Liver (tissue), 9 donors: ENCODE data around the gene IPO5. TPM values are rescaled to one million over a fixed set of nuclear protein-coding genes. Genes with fewer than 3 reads are reported as not detected.

Source experiments
- DNase-seq: peaks from one replicate; pipeline ENCODE4 v3.0.0-alpha.2; 2017; ENCODE audit warnings: low spot score
- H3K27ac ChIP-seq, 2 donors: one replicate each; pipeline ENCODE4 v1.7.0; 2013; ENCODE audit warnings: inconsistent platforms in 2 of 2, low read length in 2 of 2, control low read depth in 1 of 2, low read depth in 1 of 2, mild to moderate bottlenecking in 1 of 2
- H3K27me3 ChIP-seq, 4 donors: one replicate each; pipeline versions ENCODE4 v1.6.1 to v1.7.0; 2013; ENCODE audit warnings: low read length in 3 of 4, inconsistent platforms in 1 of 4, mild to moderate bottlenecking in 1 of 4, moderate library complexity in 1 of 4; ENCODE audit not compliant: control insufficient read depth in 4 of 4, insufficient read depth in 4 of 4
- H3K36me3 ChIP-seq, 4 donors: one replicate each; pipeline versions ENCODE4 v1.6.1 to v1.7.0; 2013; ENCODE audit warnings: low read length in 3 of 4, mild to moderate bottlenecking in 3 of 4, low read depth in 1 of 4, moderate library complexity in 1 of 4; ENCODE audit not compliant: control insufficient read depth in 4 of 4, insufficient read depth in 3 of 4
- H3K4me1 ChIP-seq, 4 donors: one replicate each; pipeline versions ENCODE4 v1.6.1 to v1.7.0; 2013; ENCODE audit warnings: low read length in 3 of 4, mild to moderate bottlenecking in 3 of 4, moderate library complexity in 1 of 4; ENCODE audit not compliant: control insufficient read depth in 4 of 4, insufficient read depth in 4 of 4
- H3K4me3 ChIP-seq, 3 donors: one replicate each; pipeline versions ENCODE4 v1.6.1 to v1.7.0; 2013; ENCODE audit warnings: low read length in 3 of 3, control low read depth in 1 of 3, low read depth in 1 of 3, mild to moderate bottlenecking in 1 of 3
- H3K9ac ChIP-seq, 2 donors: one replicate each; pipeline ENCODE4 v1.7.0; 2013; ENCODE audit warnings: low read length in 2 of 2, mild to moderate bottlenecking in 2 of 2, moderate library complexity in 2 of 2, control low read depth in 1 of 2, low read depth in 1 of 2
- H3K9me3 ChIP-seq, 4 donors: one replicate each; pipeline versions ENCODE4 v1.6.1 to v1.7.0; 2013; ENCODE audit warnings: low read length in 3 of 4; ENCODE audit not compliant: control insufficient read depth in 4 of 4
- CTCF ChIP-seq: fragments of 150-350 bp; IDR thresholded peaks from 2 replicates; pipeline ENCODE4 v1.5.1; 2017; ENCODE audit warnings: improper control_type of control experiment, low read depth, low read length; ENCODE audit not compliant: missing input control
- EGR1 ChIP-seq, 2 donors: IDR thresholded peaks; 2 replicates each; pipeline ENCODE4 v1.6.1; 2016 to 2018; ENCODE audit warnings: antibody characterized with exemption in 2 of 2, low read depth in 2 of 2
- FOXA2 ChIP-seq: IDR thresholded peaks from 2 replicates; pipeline ENCODE4 v1.6.1; 2016; ENCODE audit warnings: antibody characterized with exemption
- GABPA ChIP-seq, 2 donors: IDR thresholded peaks in 1 of 2; conservative IDR thresholded peaks in 1 of 2; 2 replicates each; pipeline ENCODE4 v1.6.1; 2016; ENCODE audit warnings: antibody characterized with exemption in 2 of 2, mild to moderate bottlenecking in 1 of 2, moderate library complexity in 1 of 2
- HNF4A ChIP-seq, 2 donors: conservative IDR thresholded peaks; 2 replicates each; pipeline ENCODE4 v1.6.1; 2016; ENCODE audit warnings: antibody characterized with exemption in 2 of 2, mild to moderate bottlenecking in 2 of 2
- HNF4G ChIP-seq: IDR thresholded peaks from 2 replicates; pipeline ENCODE4 v1.6.1; 2016; ENCODE audit warnings: antibody characterized with exemption
- JUND ChIP-seq, 2 donors: IDR thresholded peaks; 2 replicates each; pipeline ENCODE4 v1.6.1; 2016; ENCODE audit warnings: antibody characterized with exemption in 2 of 2
- MAX ChIP-seq: IDR thresholded peaks from 2 replicates; pipeline ENCODE4 v1.6.1; 2016; ENCODE audit warnings: antibody characterized with exemption
- NR2F2 ChIP-seq: IDR thresholded peaks from 2 replicates; pipeline ENCODE4 v1.6.1; 2016; ENCODE audit warnings: antibody characterized with exemption
- RAD21 ChIP-seq, 2 donors: IDR thresholded peaks; 2 replicates each; pipeline ENCODE4 v1.6.1; 2016; ENCODE audit warnings: antibody characterized with exemption in 2 of 2, mild to moderate bottlenecking in 2 of 2
- RXRA ChIP-seq, 2 donors: IDR thresholded peaks; 2 replicates each; pipeline ENCODE4 v1.6.1; 2017 to 2018; ENCODE audit warnings: antibody characterized with exemption in 2 of 2, mild to moderate bottlenecking in 1 of 2
- SP1 ChIP-seq: IDR thresholded peaks from 2 replicates; pipeline ENCODE4 v1.6.1; 2018; ENCODE audit warnings: antibody characterized with exemption, mild to moderate bottlenecking
- YY1 ChIP-seq: IDR thresholded peaks from 2 replicates; pipeline ENCODE4 v1.6.1; 2016; ENCODE audit warnings: antibody characterized with exemption, mild to moderate bottlenecking
- WGBS: extraction: QIAGEN DNeasy Blood & Tissue Kit; methylation state at CpG from one replicate; pipeline ENCODE4 v1.1.7; 2013; 5-methylcytosine and 5-hydroxymethylcytosine counted together
- polyA plus RNA-seq, 2 donors: library from polyadenylated mRNA; stranded (reverse) in 1 of 2; unstranded in 1 of 2; fragments of 200-250 nt in 1 of 2; fragments of >200 nt in 1 of 2; fragmentation: Nextera tagmentation in 1 of 2; extraction: Ambion mirVana in 1 of 2; gene quantifications; one replicate each; pipeline versions ENCODE4 v1.2.1 to v1.2.3, GENCODE V29; 2013 to 2015
- total RNA-seq, 2 donors: library from RNA; depleted of rRNA; stranded (reverse); fragments of >200 nt; gene quantifications; one replicate each; pipeline ENCODE4 v1.2.3, GENCODE V29; 2014
- TF ChIP-seq, protein P1 (sequence below): IDR thresholded peaks from 2 replicates; pipeline ENCODE4 v1.6.1; 2016; ENCODE audit warnings: antibody characterized with exemption
- TF ChIP-seq, protein P2 (sequence below): IDR thresholded peaks from 2 replicates; pipeline ENCODE4 v1.6.1; 2016; ENCODE audit warnings: antibody characterized with exemption
- donor health status: healthy.
- donor health status: healthy.
- donor health status: healthy.
- donor health status: healthy.
- donor health status: healthy.

IPO5 gene
- total and polyA plus RNA-seq, 4 donors = 19.2 to 92.8 (median 46.6) TPM

DNA sequence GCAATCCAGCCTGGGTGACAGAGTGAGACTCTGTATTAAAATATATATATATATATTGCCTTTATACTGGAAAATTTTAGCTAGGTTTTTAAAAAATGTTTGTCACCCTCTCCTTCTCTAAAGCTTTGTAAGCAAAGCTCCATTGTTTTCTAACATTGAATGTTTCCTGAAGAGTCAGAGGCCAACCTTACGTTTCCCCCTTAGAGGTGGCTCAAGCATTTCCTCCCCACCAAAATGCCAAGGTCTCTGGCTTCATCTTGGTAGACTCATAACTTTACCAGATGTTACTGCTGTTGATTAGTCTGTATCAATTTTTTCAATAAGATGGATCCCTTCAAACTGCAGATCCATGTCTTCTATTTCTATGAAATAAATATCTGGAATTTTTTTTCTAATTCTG is 25.2 kb upstream of the IPO5 start:
- no peak overlapping the region for H3K4me3 ChIP-seq
- no peak for DNase-seq
- WGBS = 76% methylated on average over 1 of the region's 1 CpG
- no peaks in the 10 kb centered on the region for H3K27me3 ChIP-seq
- no peak overlapping the region for H3K27ac ChIP-seq
- TF ChIP-seq, protein P1, sequence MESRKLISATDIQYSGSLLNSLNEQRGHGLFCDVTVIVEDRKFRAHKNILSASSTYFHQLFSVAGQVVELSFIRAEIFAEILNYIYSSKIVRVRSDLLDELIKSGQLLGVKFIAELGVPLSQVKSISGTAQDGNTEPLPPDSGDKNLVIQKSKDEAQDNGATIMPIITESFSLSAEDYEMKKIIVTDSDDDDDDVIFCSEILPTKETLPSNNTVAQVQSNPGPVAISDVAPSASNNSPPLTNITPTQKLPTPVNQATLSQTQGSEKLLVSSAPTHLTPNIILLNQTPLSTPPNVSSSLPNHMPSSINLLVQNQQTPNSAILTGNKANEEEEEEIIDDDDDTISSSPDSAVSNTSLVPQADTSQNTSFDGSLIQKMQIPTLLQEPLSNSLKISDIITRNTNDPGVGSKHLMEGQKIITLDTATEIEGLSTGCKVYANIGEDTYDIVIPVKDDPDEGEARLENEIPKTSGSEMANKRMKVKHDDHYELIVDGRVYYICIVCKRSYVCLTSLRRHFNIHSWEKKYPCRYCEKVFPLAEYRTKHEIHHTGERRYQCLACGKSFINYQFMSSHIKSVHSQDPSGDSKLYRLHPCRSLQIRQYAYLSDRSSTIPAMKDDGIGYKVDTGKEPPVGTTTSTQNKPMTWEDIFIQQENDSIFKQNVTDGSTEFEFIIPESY = no peak
- no peak for TF ChIP-seq HNF4G
- no peak for TF ChIP-seq YY1
- TF ChIP-seq HNF4A (conservative IDR thresholded peaks at IDR 0.05) = no peak
- TF ChIP-seq, protein P2, sequence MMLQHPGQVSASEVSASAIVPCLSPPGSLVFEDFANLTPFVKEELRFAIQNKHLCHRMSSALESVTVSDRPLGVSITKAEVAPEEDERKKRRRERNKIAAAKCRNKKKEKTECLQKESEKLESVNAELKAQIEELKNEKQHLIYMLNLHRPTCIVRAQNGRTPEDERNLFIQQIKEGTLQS = no peak
- no peak for TF ChIP-seq NR2F2
- no peak for TF ChIP-seq SP1
- no peak for TF ChIP-seq RAD21 (IDR thresholded peaks at IDR 0.05)
- TF ChIP-seq MAX = no peak
- TF ChIP-seq GABPA (IDR thresholded peaks at IDR 0.05 in 1 of 2, conservative IDR thresholded peaks at IDR 0.05 in 1 of 2) = no peak
- no peak for TF ChIP-seq JUND (IDR thresholded peaks at IDR 0.05)
- no peak for TF ChIP-seq EGR1 (IDR thresholded peaks at IDR 0.05; ENCODE audit: low read depth in 2 of 2)
- no peak for TF ChIP-seq CTCF
- no peaks in the 10 kb centered on the region for H3K36me3 ChIP-seq
- no peak overlapping the region for H3K9ac ChIP-seq
- no peaks in the 10 kb centered on the region for H3K4me1 ChIP-seq
- H3K9me3 ChIP-seq = no peaks in the 10 kb centered on the region

- WGBS = 63% methylated on average over 5 of the region's 5 CpGs
- Histone ChIP-seq H3K36me3 (no peaks in the 10 kb centered on the region), H3K4me3 (no peak overlapping the region), H3K27me3 (no peaks in the 10 kb centered on the region), H3K9ac (no peak overlapping the region), H3K4me1 (no peaks in the 10 kb centered on the region), H3K9me3 (no peaks in the 10 kb centered on the region), H3K27ac (no peak overlapping the region)
- TF ChIP-seq, protein P2 = no peak
- no peak for TF ChIP-seq HNF4G
- no peak for TF ChIP-seq YY1
- TF ChIP-seq RXRA (IDR thresholded peaks at IDR 0.05) = no peak
- no peak for TF ChIP-seq FOXA2
- TF ChIP-seq NR2F2 = no peak
- TF ChIP-seq, protein P1 = no peak
- DNase-seq = no peak
These were observed 21.4 kb upstream of the IPO5 start for GRCh38 chr13:97932036-97932435.
